Trophoblast cell (in vitro differentiated cells and primary cell): ENCODE data around the gene ZYG11A.
"Not testable (repeated sequence)": the region's sequence is repeated elsewhere in the genome, so short reads cannot be mapped to it uniquely, and the experiment has no call there.

Source experiments
- DNase-seq, 2 donors: peaks; one replicate each; pipeline ENCODE4 v3.0.0-alpha.2; 2016
- H2AFZ ChIP-seq: 2 replicates; pipeline ENCODE4 v1.6.1; 2013; ENCODE audit warnings: low read length, moderate library complexity, mild to moderate bottlenecking; ENCODE audit not compliant: insufficient read depth, poor library complexity
- H2AK5ac ChIP-seq: 2 replicates; pipeline ENCODE4 v1.6.1; 2013; ENCODE audit warnings: mild to moderate bottlenecking, low read length
- H2BK120ac ChIP-seq: 2 replicates; pipeline ENCODE4 v1.6.1; 2013; ENCODE audit warnings: low read length, mild to moderate bottlenecking, moderate library complexity; ENCODE audit not compliant: insufficient read depth, poor library complexity
- H2BK12ac ChIP-seq: 2 replicates; pipeline ENCODE4 v1.6.1; 2013; ENCODE audit warnings: mild to moderate bottlenecking, low read length, moderate library complexity
- H2BK5ac ChIP-seq: 2 replicates; pipeline ENCODE4 v1.6.1; 2013; ENCODE audit warnings: low read length, low read depth, moderate library complexity, mild to moderate bottlenecking; ENCODE audit not compliant: poor library complexity
- H3K14ac ChIP-seq: 2 replicates; pipeline ENCODE4 v1.6.1; 2013; ENCODE audit warnings: mild to moderate bottlenecking, low read length
- H3K18ac ChIP-seq: 2 replicates; pipeline ENCODE4 v1.6.1; 2013; ENCODE audit warnings: mild to moderate bottlenecking, low read length
- H3K23ac ChIP-seq: 2 replicates; pipeline ENCODE4 v1.6.1; 2013; ENCODE audit warnings: low read length
- H3K27ac ChIP-seq: 2 replicates; pipeline ENCODE4 v1.5.1; 2013; ENCODE audit warnings: low read depth, mild to moderate bottlenecking, inconsistent platforms, low read length, moderate library complexity
- H3K27me3 ChIP-seq: 2 replicates; pipeline ENCODE4 v1.6.1; 2013; ENCODE audit warnings: inconsistent platforms, mild to moderate bottlenecking, low read length, moderate library complexity; ENCODE audit not compliant: insufficient read depth
- H3K36me3 ChIP-seq, 2 experiments: 1 replicate in 1 of 2; 2 replicates in 1 of 2; pipeline ENCODE4 v1.6.1; 2013; ENCODE audit warnings: low read length in 2 of 2, mild to moderate bottlenecking in 2 of 2, moderate library complexity in 1 of 2; ENCODE audit not compliant: insufficient read depth in 2 of 2, control insufficient read depth in 1 of 2
- H3K4ac ChIP-seq: 2 replicates; pipeline ENCODE4 v1.6.1; 2013; ENCODE audit warnings: low read depth, mild to moderate bottlenecking, low read length, moderate library complexity
- H3K4me1 ChIP-seq, 2 experiments: 1 replicate in 1 of 2; 2 replicates in 1 of 2; pipeline ENCODE4 v1.6.1; 2013; ENCODE audit warnings: low read length in 2 of 2, mild to moderate bottlenecking in 2 of 2, moderate library complexity in 1 of 2; ENCODE audit not compliant: insufficient read depth in 2 of 2, control insufficient read depth in 1 of 2
- H3K4me2 ChIP-seq: 2 replicates; pipeline ENCODE4 v1.6.1; 2013; ENCODE audit warnings: inconsistent platforms, mild to moderate bottlenecking, low read length, moderate library complexity
- H3K4me3 ChIP-seq: 2 replicates; pipeline ENCODE4 v1.5.1; 2013; ENCODE audit warnings: mild to moderate bottlenecking, low read depth, low read length, inconsistent platforms
- H3K79me1 ChIP-seq: one replicate; pipeline ENCODE4 v1.6.1; 2013; ENCODE audit warnings: low read length
- H3K79me2 ChIP-seq: 2 replicates; pipeline ENCODE4 v1.6.1; 2013; ENCODE audit warnings: low read length, mild to moderate bottlenecking; ENCODE audit not compliant: control insufficient read depth, insufficient read depth, poor library complexity
- H3K9ac ChIP-seq: 2 replicates; pipeline ENCODE4 v1.6.1; 2013; ENCODE audit warnings: mild to moderate bottlenecking, low read length
- H3K9me3 ChIP-seq: 2 replicates; pipeline ENCODE4 v1.6.1; 2013; ENCODE audit warnings: low read depth, mild to moderate bottlenecking, control low read depth, inconsistent platforms, low read length; ENCODE audit not compliant: insufficient read depth
- H4K12ac ChIP-seq: 2 replicates; pipeline ENCODE4 v1.6.1; 2013; ENCODE audit warnings: low read depth, mild to moderate bottlenecking, low read length, moderate library complexity
- H4K8ac ChIP-seq: 2 replicates; pipeline ENCODE4 v1.6.1; 2013; ENCODE audit warnings: low read depth, mild to moderate bottlenecking, low read length, moderate library complexity
- H4K91ac ChIP-seq: one replicate; pipeline ENCODE4 v1.6.1; 2013; ENCODE audit warnings: low read depth, mild to moderate bottlenecking, low read length, moderate library complexity
- WGBS: extraction: QIAGEN DNeasy Blood & Tissue Kit; methylation state at CpG from one replicate; pipeline ENCODE4 v1.1.7; 2013; ENCODE audit warnings: missing lambda C conversion rate; ENCODE audit not compliant: insufficient read length, insufficient coverage; ENCODE audit errors: extremely low coverage; 5-methylcytosine and 5-hydroxymethylcytosine counted together

The ZYG11A gene

GRCh38 chr1:52845119-52845518, 2.6 kb downstream of the ZYG11A start:
- not testable (repeated sequence) for H3K27ac ChIP-seq, H2BK120ac ChIP-seq, H3K4me3 ChIP-seq

GRCh38 chr1:52848423-52848822, 5.9 kb downstream of the ZYG11A start:
- no peak overlapping the region for H2BK12ac ChIP-seq
- H4K91ac ChIP-seq: no peak overlapping the region
- no peak overlapping the region for H3K9ac ChIP-seq
- no peak overlapping the region for H4K12ac ChIP-seq
- H3K27ac ChIP-seq: no peak overlapping the region
- H2AFZ ChIP-seq: no peak overlapping the region
- no peak overlapping the region for H4K8ac ChIP-seq
- no peak overlapping the region for H2AK5ac ChIP-seq
- H3K4me1 ChIP-seq: no peaks in the 10 kb centered on the region
- H3K4me2 ChIP-seq: no peak overlapping the region
- H2BK5ac ChIP-seq: no peak overlapping the region
- peaks cover 5% of the 10 kb centered on the region for H3K27me3 ChIP-seq
- H3K79me1 ChIP-seq: no peaks in the 10 kb centered on the region
- H3K14ac ChIP-seq: no peak overlapping the region
- H3K23ac ChIP-seq: no peak overlapping the region
- H3K9me3 ChIP-seq: no peaks in the 10 kb centered on the region
- H3K79me2 ChIP-seq: no peaks in the 10 kb centered on the region
- no peak overlapping the region for H3K18ac ChIP-seq
- no CpG with 5 or more reads among the region's 5 CpGs for WGBS
- no peak overlapping the region for H3K4ac ChIP-seq
- no peaks in the 10 kb centered on the region for H3K36me3 ChIP-seq
- H3K4me3 ChIP-seq: no peak overlapping the region
- no peak for DNase-seq
- H2BK120ac ChIP-seq: no peak overlapping the region

More at GRCh38 chr1:52845119-52845518, 2.6 kb downstream of the ZYG11A start:
- not testable (repeated sequence) for H3K9ac ChIP-seq, H3K4me1 ChIP-seq, H3K23ac ChIP-seq, DNase-seq, H3K9me3 ChIP-seq, H4K91ac ChIP-seq, H4K8ac ChIP-seq, H2BK12ac ChIP-seq, H3K14ac ChIP-seq, H3K4me2 ChIP-seq, H3K79me2 ChIP-seq, H2AK5ac ChIP-seq, H3K18ac ChIP-seq, H3K36me3 ChIP-seq, H3K4ac ChIP-seq, H2BK5ac ChIP-seq, H3K79me1 ChIP-seq, H2AFZ ChIP-seq, H4K12ac ChIP-seq
- peaks cover 14% of the 10 kb centered on the region for H3K27me3 ChIP-seq
- no CpG with 5 or more reads among the region's 6 CpGs for WGBS

GRCh38 chr1:52850951-52851350, 8.4 kb downstream of the ZYG11A start:
- Histone ChIP-seq H3K4me2 (no peak overlapping the region), H4K91ac (no peak overlapping the region), H4K8ac (no peak overlapping the region), H3K23ac (no peak overlapping the region), H2BK12ac (no peak overlapping the region), H3K4me1 (no peaks in the 10 kb centered on the region), H2BK120ac (no peak overlapping the region), H3K36me3 (no peaks in the 10 kb centered on the region), H3K9me3 (no peaks in the 10 kb centered on the region), H2BK5ac (no peak overlapping the region), H3K4me3 (no peak overlapping the region), H3K14ac (no peak overlapping the region), H2AFZ (no peak overlapping the region), H3K27me3 (no peaks in the 10 kb centered on the region), H3K27ac (no peak overlapping the region), H3K9ac (no peak overlapping the region), H3K79me2 (no peaks in the 10 kb centered on the region), H3K18ac (no peak overlapping the region), H2AK5ac (no peak overlapping the region), H3K79me1 (no peaks in the 10 kb centered on the region), H3K4ac (no peak overlapping the region), H4K12ac (no peak overlapping the region)
- no peak for DNase-seq
- WGBS: no CpG with 5 or more reads among the region's 4 CpGs

- no CpG with 5 or more reads among the region's 2 CpGs for WGBS
Measured at GRCh38 chr1:52852854-52853253, 10.3 kb downstream of the ZYG11A start.

More at GRCh38 chr1:52852854-52853253, 10.3 kb downstream of the ZYG11A start:
- H2AFZ ChIP-seq: no peak overlapping the region
- H3K14ac ChIP-seq: no peak overlapping the region
- no peak overlapping the region for H3K9ac ChIP-seq
- no peak overlapping the region for H4K12ac ChIP-seq
- no peaks in the 10 kb centered on the region for H3K9me3 ChIP-seq
- H3K27ac ChIP-seq: no peak overlapping the region
- H3K4ac ChIP-seq: no peak overlapping the region
- no peak overlapping the region for H2BK12ac ChIP-seq
- no peak overlapping the region for H2AK5ac ChIP-seq
- no peak overlapping the region for H3K4me2 ChIP-seq
- H3K79me2 ChIP-seq: no peaks in the 10 kb centered on the region
- H3K4me3 ChIP-seq: no peak overlapping the region
- H3K36me3 ChIP-seq: no peaks in the 10 kb centered on the region
- H3K4me1 ChIP-seq: no peaks in the 10 kb centered on the region
- no peak overlapping the region for H3K23ac ChIP-seq
- H3K79me1 ChIP-seq: no peaks in the 10 kb centered on the region
- no peak overlapping the region for H2BK5ac ChIP-seq
- H4K8ac ChIP-seq: no peak overlapping the region
- H3K18ac ChIP-seq: no peak overlapping the region
- H3K27me3 ChIP-seq: no peaks in the 10 kb centered on the region
- H4K91ac ChIP-seq: no peak overlapping the region
- no peak for DNase-seq
- no peak overlapping the region for H2BK120ac ChIP-seq
